SH-SY5Y (cell line): ENCODE results near the gene NXF1.

Experiments used
- GATA2 ChIP-seq: IDR thresholded peaks from 2 replicates; pipeline ENCODE4 v1.6.1; 2011; ENCODE audit warnings: mild to moderate bottlenecking, low read depth, low read length
- GATA3 ChIP-seq: IDR thresholded peaks from 2 replicates; pipeline ENCODE4 v1.6.1; 2011; ENCODE audit warnings: low read depth, mild to moderate bottlenecking, low read length, moderate library complexity

DNA sequence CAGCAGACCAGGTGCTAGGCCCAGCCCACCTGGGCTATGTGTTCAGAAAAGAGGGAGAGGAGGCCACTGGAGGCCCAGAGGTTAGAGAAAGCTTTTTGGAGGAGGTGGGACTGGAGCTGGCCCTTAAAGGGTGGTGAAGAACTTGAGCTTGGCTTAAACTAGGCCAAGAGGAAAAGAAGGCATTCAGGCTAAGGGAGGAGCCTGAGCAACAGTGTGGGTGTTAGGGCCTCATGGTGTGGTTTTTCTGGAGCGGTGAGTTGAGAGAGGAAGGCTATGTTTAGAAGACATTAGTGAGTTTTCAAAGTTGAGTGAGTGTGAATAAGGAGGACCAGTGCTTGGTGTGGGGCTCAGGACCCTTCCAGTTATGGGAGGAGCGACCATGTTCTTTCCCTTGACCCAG lies 27.9 kb downstream of the NXF1 start:
- no peak for TF ChIP-seq GATA3
- no peak for TF ChIP-seq GATA2
